H1 (cell line): ENCODE results near the gene PAX5.

ENCODE experiments used
- CHD1 ChIP-seq: IDR thresholded peaks from 2 replicates; pipeline ENCODE4 v1.6.1; 2012; ENCODE audit warnings: low read depth, low read length, improper control_type of control experiment
- CTCF ChIP-seq, 3 experiments: IDR thresholded peaks; 1 replicate in 2 of 3; 2 replicates in 1 of 3; pipeline versions ENCODE4 v1.5.1 to v1.6.1; 2011; ENCODE audit warnings: low read length in 3 of 3, mild to moderate bottlenecking in 3 of 3, inconsistent platforms in 2 of 3, low read depth in 1 of 3, moderate library complexity in 1 of 3; ENCODE audit not compliant: insufficient read depth in 1 of 3; ENCODE audit errors: control extremely low read depth in 1 of 3
- GTF2F1 ChIP-seq: IDR thresholded peaks from 2 replicates; pipeline ENCODE4 v1.6.1; 2012; ENCODE audit warnings: low read depth, low read length, improper control_type of control experiment, borderline replicate concordance
- POLR2A ChIP-seq, 2 experiments: IDR thresholded peaks; 1 replicate in 1 of 2; 2 replicates in 1 of 2; pipeline ENCODE4 v1.6.1; 2011; ENCODE audit warnings: low read depth in 2 of 2, low read length in 2 of 2, mild to moderate bottlenecking in 2 of 2; ENCODE audit errors: control extremely low read depth in 1 of 2
- POLR2AphosphoS5 ChIP-seq: IDR thresholded peaks from 2 replicates; pipeline ENCODE4 v1.6.1; 2011; ENCODE audit warnings: low read depth, low read length
- SRF ChIP-seq: IDR thresholded peaks from 2 replicates; pipeline ENCODE4 v1.6.1; 2011; ENCODE audit warnings: mild to moderate bottlenecking, low read depth, low read length, moderate library complexity
- SUZ12 ChIP-seq: fragments of 200-600 bp; sonication (generic); IDR thresholded peaks from 2 replicates; pipeline ENCODE4 v1.6.1; 2012; ENCODE audit warnings: mild to moderate bottlenecking, inconsistent platforms, low read length, moderate library complexity, mixed read lengths
- TAF1 ChIP-seq: IDR thresholded peaks from 2 replicates; pipeline ENCODE4 v1.6.1; 2011; ENCODE audit warnings: mild to moderate bottlenecking, low read depth, low read length

GRCh38 chr9:36847781-36848673 is 186.0 kb downstream of the PAX5 start:
- TF ChIP-seq SUZ12: no peak
- no peak for TF ChIP-seq POLR2AphosphoS5
- no peak for TF ChIP-seq TAF1
- no peak for TF ChIP-seq CHD1
- no peak for TF ChIP-seq CTCF (IDR thresholded peaks at IDR 0.05; ENCODE audit: control extremely low read depth in 1 of 3, insufficient read depth in 1 of 3, low read depth in 1 of 3, low read length in 3 of 3)
- TF ChIP-seq GTF2F1: no peak
- no peak for TF ChIP-seq POLR2A (IDR thresholded peaks at IDR 0.05; ENCODE audit: control extremely low read depth in 1 of 2, low read depth in 2 of 2, low read length in 2 of 2)
- no peak for TF ChIP-seq SRF
